Measurements from ENCODE around the gene PRKG1. TPM values are rescaled to one million over a fixed set of nuclear protein-coding genes. Genes with fewer than 3 reads are reported as not detected.

PRKG1 gene
- total and polyA plus RNA-seq, 2 donors from 2014 or later, result 3.6 to 14.8 TPM

DNA sequence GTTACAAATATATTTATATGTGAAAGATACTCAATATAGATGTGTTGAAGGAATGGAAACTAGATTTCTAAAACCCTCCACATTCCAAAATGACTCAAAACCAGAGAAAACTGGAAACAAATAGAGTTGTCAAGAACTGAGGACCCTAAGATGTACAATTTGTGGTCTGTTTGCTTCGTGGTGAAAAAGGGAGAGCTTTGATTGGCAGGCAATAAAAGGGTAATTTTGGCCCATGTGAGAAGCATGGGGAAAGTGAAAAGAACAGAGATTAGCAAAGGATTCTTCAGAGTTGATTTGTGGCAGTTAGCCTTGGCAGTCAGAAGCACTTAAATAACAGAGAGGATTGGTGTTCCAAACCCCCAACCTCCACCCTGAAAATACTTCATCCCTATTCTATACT, 1202.7 kb downstream of the PRKG1 start:
- TF ChIP-seq, protein P1, sequence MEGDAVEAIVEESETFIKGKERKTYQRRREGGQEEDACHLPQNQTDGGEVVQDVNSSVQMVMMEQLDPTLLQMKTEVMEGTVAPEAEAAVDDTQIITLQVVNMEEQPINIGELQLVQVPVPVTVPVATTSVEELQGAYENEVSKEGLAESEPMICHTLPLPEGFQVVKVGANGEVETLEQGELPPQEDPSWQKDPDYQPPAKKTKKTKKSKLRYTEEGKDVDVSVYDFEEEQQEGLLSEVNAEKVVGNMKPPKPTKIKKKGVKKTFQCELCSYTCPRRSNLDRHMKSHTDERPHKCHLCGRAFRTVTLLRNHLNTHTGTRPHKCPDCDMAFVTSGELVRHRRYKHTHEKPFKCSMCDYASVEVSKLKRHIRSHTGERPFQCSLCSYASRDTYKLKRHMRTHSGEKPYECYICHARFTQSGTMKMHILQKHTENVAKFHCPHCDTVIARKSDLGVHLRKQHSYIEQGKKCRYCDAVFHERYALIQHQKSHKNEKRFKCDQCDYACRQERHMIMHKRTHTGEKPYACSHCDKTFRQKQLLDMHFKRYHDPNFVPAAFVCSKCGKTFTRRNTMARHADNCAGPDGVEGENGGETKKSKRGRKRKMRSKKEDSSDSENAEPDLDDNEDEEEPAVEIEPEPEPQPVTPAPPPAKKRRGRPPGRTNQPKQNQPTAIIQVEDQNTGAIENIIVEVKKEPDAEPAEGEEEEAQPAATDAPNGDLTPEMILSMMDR (IDR thresholded peaks at IDR 0.05; ENCODE audit: borderline replicate concordance, extremely low read depth, insufficient read depth), result no peak
- FAIRE-seq (no peak), DNase-seq (peak in 1 of 5 donors; percentile 15)
- H3K4me1 ChIP-seq (ENCODE audit: control insufficient read depth in 2 of 3, insufficient read depth in 2 of 3, low read depth in 1 of 3, low read length in 3 of 3), result no peaks in the 10 kb centered on the region
- H3K36me3 ChIP-seq (ENCODE audit: control insufficient read depth in 2 of 3, insufficient read depth in 3 of 3, low read length in 3 of 3), result no peaks in the 10 kb centered on the region
- intact Hi-C loops (cut with DNase I), result no loop called here
- H3K27ac ChIP-seq (ENCODE audit: low read depth in 2 of 2, low read length in 2 of 2), result no peak overlapping the region
- H3K4me3 ChIP-seq (ENCODE audit: low read length in 3 of 3), result no peak overlapping the region
- no peaks in the 10 kb centered on the region for H3K27me3 ChIP-seq (ENCODE audit: control insufficient read depth, insufficient read depth, low read length)
- no peak overlapping the region for H3K9ac ChIP-seq (ENCODE audit: low read length in 3 of 3)
- no peaks in the 10 kb centered on the region for H3K9me3 ChIP-seq (ENCODE audit: control insufficient read depth in 2 of 3, insufficient read depth in 1 of 3, low read length in 3 of 3)

DNA sequence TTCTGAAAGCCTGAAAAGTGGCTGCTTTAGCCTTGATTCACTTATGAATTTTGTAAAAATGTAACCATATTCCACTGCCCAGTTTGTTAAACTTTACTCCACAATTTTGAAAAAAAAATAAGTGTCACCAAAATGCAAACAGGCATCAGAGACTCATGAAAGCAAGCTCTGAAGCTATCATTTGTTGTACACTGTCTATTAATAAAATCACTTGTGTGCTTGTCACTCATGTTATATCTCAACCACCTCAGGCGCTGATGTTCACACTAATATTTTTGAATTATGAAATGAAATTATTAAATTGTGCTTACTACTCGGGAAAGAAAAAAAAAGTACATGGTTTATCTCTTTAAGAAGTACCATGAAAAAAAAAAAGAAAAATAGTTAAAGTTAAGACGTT, 1205.3 kb downstream of the PRKG1 start:
- Histone ChIP-seq H3K9ac (ENCODE audit: low read length in 3 of 3) (no peak overlapping the region), H3K4me1 (ENCODE audit: control insufficient read depth in 2 of 3, insufficient read depth in 2 of 3, low read depth in 1 of 3, low read length in 3 of 3) (no peaks in the 10 kb centered on the region), H3K9me3 (ENCODE audit: control insufficient read depth in 2 of 3, insufficient read depth in 1 of 3, low read length in 3 of 3) (no peaks in the 10 kb centered on the region), H3K27me3 (ENCODE audit: control insufficient read depth, insufficient read depth, low read length) (no peaks in the 10 kb centered on the region), H3K4me3 (ENCODE audit: low read length in 3 of 3) (no peak overlapping the region), H3K36me3 (ENCODE audit: control insufficient read depth in 2 of 3, insufficient read depth in 3 of 3, low read length in 3 of 3) (no peaks in the 10 kb centered on the region), H3K27ac (ENCODE audit: low read depth in 2 of 2, low read length in 2 of 2) (no peak overlapping the region)
- intact Hi-C loops (cut with DNase I), result no loop called here
- DNase-seq (no peak), FAIRE-seq (no peak)
- TF ChIP-seq, protein P1 (IDR thresholded peaks at IDR 0.05; ENCODE audit: borderline replicate concordance, extremely low read depth, insufficient read depth), result no peak

DNA sequence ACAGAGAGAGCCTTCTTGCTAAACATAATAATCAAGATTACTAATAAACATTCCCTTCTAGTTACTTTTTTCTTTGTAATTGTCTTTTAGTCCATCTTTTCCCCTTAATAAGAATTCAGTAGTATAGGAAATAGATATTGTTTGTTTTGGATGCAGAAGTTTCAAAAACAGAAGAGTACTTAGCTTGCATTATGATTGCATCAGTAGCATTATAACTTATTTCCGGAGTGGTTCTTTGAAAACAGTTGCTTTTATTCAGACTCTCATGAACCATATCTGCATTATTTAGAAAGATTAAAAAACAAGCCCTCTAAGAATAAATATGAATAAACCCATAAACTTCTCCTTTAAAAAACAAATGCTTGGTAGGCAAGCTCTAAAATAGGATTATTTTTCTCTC, 1205.8 kb downstream of the PRKG1 start:
- no peaks in the 10 kb centered on the region for H3K9me3 ChIP-seq (ENCODE audit: control insufficient read depth in 2 of 3, insufficient read depth in 1 of 3, low read length in 3 of 3)
- no peaks in the 10 kb centered on the region for H3K36me3 ChIP-seq (ENCODE audit: control insufficient read depth in 2 of 3, insufficient read depth in 3 of 3, low read length in 3 of 3)
- no peak for DNase-seq
- no peak for FAIRE-seq
- no peak overlapping the region for H3K4me3 ChIP-seq (ENCODE audit: low read length in 3 of 3)
- intact Hi-C loops (cut with DNase I), result no loop called here
- no peak overlapping the region for H3K27ac ChIP-seq (ENCODE audit: low read depth in 2 of 2, low read length in 2 of 2)
- H3K27me3 ChIP-seq (ENCODE audit: control insufficient read depth, insufficient read depth, low read length), result no peaks in the 10 kb centered on the region
- H3K4me1 ChIP-seq (ENCODE audit: control insufficient read depth in 2 of 3, insufficient read depth in 2 of 3, low read depth in 1 of 3, low read length in 3 of 3), result no peaks in the 10 kb centered on the region
- H3K9ac ChIP-seq (ENCODE audit: low read length in 3 of 3), result no peak overlapping the region
- TF ChIP-seq, protein P1 (IDR thresholded peaks at IDR 0.05; ENCODE audit: borderline replicate concordance, extremely low read depth, insufficient read depth), result no peak

DNA sequence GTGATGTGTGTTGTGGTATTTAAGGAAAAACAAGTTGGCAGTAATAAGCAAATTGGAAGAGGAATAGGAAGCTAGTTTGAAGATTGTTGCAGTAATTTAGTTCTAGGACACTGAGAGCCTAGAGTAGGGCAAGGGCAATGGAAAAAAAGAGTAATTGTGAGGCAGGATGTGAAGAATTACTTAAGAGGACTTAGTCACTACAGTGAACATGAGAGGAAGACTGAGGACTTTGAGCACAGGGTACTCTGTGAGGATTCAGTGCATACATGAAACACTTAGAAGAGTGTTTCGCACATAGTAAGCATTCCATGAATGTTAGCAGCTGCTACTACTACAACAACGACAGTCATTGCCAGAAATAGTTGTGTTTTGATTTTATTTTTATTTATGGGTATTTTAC, 1208.9 kb downstream of the PRKG1 start:
- Histone ChIP-seq H3K9ac (ENCODE audit: low read length in 3 of 3) (no peak overlapping the region), H3K4me1 (ENCODE audit: control insufficient read depth in 2 of 3, insufficient read depth in 2 of 3, low read depth in 1 of 3, low read length in 3 of 3) (no peaks in the 10 kb centered on the region), H3K36me3 (ENCODE audit: control insufficient read depth in 2 of 3, insufficient read depth in 3 of 3, low read length in 3 of 3) (no peaks in the 10 kb centered on the region), H3K27me3 (ENCODE audit: control insufficient read depth, insufficient read depth, low read length) (no peaks in the 10 kb centered on the region), H3K27ac (ENCODE audit: low read depth in 2 of 2, low read length in 2 of 2) (no peak overlapping the region), H3K4me3 (ENCODE audit: low read length in 3 of 3) (no peak overlapping the region), H3K9me3 (ENCODE audit: control insufficient read depth in 2 of 3, insufficient read depth in 1 of 3, low read length in 3 of 3) (no peaks in the 10 kb centered on the region)
- DNase-seq (no peak), FAIRE-seq (no peak)
- TF ChIP-seq, protein P1 (IDR thresholded peaks at IDR 0.05; ENCODE audit: borderline replicate concordance, extremely low read depth, insufficient read depth), result no peak
- intact Hi-C loops (cut with DNase I), result no loop called here
